Cortex of kidney (tissue), 1 donor: ENCODE data around the gene DNAL4.
"Not testable (repeated sequence)": the region's sequence is repeated elsewhere in the genome, so short reads cannot be mapped to it uniquely, and the experiment has no call there.

Experiments used
- DNase-seq: peaks from one replicate; lab custom pipeline; 2025; lab: John Stamatoyannopoulos, UW

Gene DNAL4

DNA sequence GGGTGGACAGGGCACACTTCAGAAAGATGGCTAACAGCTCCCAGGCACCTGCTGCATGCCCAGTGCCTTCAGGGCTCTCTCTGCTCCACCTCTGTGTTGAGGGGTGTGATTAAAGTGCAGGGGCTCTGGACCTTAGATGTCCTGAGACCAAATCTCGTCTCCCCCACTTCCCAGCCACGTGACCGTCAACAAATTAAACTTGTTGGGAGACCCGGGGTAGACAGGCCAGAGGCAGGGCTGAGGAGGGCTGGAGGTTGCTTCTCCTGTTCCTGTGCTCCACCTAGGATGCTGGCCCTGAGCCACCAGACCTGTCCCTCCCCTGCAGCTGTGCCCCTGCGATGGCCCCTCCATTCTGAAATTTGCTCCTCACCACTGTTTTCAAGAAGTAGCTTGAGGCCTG, 32.9 kb upstream of the DNAL4 start:
- no peak for DNase-seq

DNA sequence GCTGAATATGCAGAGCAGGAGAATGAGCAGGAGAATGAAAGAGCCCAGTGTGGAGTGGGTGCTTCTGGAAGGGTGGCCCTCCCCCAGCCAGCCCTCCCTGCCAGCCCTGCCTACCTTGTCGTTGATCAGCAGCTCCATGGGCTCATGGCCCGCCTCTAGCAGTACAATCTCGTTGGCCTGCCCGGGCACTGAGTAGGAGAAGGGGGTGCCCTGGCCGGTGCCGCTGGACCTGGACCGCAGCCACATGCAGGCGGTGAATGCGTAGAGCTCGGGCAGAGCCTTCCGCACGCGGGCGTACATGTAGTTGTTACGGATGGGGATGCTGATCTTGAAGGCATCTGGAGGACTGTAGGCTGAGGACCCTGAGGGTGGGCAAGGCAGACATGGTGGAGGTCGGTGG, 32.4 kb upstream of the DNAL4 start:
- no peak for DNase-seq

DNA sequence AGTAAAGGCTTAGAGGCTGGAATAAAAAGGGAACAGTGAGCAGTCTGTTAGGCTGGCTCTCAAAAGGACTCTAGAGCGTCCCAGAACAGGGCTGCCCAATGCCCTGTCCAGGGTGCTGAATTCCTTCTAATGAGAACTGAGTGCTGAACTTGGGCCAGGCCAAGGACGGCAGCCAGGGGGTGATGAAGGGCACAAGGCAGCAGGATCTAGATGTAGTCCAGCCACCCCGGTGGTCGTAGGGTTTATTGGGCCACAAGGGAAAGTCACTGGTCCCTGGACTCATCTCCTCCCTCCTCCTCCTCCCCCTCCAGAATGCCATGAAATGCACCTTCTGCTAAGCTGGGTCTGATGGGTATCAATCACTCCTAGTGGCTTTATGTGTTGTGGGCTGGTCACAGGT, 30.6 kb upstream of the DNAL4 start:
- DNase-seq: no peak

DNA sequence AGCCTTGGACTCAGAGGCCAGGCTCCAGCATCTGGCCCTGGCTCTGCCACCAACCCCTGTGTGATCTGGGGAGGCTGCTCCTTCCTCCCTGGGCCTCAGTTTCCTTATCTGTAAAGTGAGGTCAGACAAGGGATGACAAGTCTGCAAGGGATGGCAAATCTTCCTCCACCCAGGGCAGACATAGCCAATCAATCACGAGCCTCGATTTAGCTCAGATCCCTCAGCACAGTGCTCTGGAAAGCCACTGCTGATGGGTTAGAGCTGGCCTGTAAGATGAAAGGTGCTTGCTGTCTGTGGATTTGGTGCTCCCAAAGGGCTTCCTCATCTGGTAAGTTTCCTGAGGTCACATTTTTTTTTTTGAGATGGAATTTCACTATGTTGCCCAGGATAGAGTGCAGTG, 29.7 kb upstream of the DNAL4 start:
- no peak for DNase-seq

DNA sequence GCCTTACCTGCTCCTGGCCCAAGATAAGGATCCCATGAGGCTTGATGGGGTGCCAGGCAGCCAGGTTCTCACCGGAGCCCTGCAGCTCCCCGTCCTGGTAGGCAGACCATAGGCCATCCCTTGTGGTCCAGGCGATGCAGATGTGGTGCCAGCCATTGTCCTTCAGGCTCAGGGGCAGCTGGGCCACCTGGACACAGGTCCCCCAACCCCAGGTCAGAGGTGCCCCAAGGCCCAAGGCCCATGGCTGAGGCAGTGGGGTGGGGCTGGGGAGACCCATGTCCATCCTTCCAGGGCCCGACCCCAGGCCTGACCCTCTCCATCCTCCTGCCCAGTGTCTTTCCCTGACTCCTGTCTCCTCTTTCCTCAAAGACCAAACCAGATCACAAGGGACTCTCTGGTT, 29.1 kb upstream of the DNAL4 start:
- no peak for DNase-seq

DNA sequence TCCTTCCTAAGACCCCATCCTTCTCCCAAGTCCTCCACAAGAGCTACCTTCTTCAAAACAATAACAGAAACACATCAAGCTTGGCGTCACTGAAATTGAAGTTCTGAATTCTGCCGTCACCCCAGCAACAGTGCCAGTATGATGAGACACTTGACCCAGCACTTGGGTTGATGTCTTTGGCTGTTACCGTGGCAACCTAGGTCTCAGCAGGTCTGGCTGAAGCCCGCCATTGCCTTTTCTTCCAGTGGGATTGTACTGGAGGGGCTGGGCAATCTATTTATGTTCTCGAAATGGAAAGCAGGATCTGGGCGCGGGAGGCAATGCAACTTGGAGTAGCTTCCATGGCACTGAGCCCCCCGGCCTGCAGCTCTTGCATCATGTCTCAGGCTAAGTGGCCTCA, 26.1 kb upstream of the DNAL4 start:
- no peak for DNase-seq

DNA sequence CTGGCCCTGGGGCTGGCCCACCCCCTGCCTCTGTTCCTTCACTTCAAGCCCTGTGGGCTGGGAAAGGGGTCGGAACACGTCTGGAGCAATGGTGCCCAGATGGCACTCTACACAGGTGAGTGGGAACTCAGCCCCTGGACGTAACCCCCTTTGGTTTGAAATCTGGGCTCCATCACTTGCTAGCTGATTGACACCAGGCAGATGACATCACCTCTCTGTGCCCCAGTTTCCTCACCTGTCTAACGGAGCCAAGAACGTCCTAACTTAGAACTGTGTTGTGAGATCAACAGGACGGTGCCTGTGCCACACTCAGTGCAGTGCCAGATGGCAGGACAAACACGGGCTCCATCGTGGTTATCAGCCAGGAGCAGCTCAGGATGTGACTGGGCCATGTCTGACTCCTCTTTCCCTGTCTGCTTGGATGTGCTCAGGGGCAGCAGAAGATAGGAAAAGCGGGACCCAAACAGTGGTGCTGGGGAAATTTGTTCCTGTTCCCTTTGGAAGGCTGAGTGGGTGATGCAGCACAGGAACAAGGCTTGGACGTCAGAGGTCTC, 25.5 kb upstream of the DNAL4 start:
- no peak for DNase-seq

DNA sequence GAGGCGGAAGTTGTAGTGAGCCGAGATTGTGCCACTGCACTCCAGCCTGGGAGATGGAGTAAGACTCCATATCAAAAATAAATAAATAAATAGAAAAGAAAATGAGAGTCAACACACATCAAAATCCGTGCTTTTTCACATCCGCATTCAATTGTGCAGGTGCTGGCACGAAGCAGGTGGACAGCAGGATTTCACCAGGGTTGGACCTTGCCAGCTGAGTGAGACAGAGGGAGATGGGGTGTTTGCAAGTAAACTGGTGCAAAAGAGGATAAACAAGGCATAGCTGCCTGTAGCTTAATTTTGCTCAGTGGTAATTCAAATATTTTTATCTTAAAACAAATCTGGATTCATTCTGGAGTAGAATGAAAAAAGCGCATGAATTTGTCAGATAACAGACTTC, 23.3 kb upstream of the DNAL4 start:
- DNase-seq: no peak

DNA sequence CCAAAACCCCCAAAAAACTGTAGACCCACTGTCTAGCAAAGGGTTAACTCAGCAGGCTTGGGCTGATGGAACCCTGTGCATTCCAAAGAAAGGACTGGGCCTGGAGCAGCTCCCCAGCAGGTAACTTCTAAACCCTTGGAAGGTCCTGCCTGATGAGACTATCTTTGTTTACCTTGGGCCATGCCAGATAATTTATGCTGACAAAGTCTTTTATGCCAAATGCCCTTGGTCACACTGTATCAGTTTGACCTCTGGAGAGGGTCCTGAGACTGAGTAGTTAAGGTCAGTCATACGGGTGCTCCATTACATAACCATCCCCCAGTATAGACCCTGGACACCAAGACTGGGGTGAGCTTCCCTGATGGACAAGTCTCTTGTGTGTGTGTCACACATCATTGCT, 21.9 kb upstream of the DNAL4 start:
- DNase-seq: no peak

DNA sequence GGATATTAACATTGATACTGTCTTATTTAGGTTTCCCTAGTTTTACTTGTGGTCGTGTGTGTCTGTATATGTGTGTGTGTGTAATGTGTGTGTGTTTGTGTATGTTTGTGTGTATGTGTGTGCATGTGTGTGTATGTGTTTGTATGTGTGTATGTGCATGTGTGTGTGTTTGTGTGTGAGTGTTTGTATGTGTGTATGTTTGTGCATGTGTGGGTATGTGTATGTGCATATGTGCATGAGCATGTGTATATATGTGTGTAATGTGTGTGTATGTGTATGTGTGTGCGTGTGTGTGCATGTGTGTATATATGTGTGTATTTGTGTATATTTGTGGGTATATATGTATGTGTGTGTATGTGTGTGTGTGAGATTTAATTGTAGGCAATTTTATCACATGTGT, 17.3 kb upstream of the DNAL4 start:
- DNase-seq: no peak

DNA sequence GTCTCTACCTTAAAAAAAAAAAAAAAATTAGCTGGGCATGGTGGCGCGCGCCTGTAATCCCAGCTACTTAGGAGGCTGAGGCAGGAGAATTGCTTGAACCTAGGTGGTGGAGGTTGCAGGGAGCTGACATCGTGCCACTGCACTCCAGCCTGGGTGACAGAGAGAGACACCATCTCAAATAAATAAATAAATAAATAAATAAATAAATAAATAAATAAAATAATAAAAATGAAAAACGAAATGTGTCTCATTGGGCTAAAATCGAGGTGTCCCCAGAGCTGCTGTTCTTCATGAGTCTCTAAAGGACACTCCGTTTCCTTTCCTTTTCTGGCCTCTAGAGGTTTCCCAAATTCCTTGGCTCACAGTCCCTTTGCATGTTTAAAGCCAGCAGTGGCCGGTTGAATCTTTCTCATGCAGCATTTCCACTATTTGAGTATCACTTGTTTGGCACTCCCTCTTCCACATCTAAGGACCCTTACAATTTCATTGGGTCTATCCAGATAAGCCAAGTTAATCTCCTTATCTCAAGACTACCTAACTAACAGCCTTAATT, 11.2 kb upstream of the DNAL4 start:
- DNase-seq: not testable (repeated sequence)

DNA sequence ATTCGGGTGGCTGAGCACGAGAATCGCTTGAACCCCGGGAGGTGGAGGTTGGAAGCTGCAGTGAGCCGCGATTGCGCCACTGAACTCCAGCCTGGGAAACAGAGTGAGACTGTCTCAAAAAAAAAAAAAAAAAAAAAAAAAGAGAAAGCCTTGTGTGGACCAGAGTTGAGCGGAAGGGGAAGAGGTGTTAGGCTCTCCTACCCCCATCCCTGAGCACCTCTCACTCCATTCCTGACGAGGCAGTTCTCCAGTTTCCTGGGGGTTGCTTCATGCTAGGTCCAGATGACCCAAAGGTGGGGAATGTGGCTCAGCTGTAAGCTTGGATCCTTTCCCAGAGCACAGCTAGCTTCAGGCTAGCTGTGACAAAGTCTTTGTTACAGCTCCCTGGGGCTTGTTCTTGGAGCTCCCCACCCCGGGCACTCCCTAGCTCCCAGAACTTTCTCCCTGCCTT, 8.8 kb upstream of the DNAL4 start:
- DNase-seq: no peak

DNA sequence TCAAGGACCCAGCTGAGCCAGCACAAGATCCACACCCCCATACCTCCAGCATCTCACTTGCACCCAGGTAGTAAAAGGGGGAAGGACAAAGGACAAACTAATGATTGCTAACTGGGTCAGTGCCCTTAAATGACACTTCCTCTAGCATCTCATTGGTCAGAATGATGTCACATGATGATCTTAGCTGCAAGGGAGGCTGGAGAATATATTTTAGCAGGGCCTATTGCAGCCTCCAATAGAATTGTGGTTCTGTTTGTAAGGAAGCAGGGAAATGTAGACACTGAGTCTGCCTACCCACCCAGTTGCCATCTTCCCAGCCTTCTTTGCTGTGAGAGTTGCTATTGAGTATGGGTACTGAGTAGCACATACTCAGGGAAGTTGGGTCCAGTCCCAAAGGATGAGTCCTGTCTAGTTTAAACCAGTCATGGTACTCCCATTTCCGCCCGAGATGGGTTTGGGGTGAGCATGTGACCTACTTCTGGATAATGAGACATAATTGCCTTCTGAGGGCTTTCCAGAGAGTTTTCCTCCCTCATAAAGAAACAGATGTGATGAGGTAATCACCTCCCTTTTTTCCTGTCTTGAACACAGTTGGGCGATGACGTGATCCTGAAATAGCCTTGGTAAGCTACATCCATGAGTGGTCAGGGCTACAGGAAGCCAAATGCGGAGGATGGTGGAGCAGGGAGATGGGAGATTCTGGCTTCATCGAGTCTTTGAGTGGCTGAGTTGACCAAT, 5.5 kb upstream of the DNAL4 start:
- no peak for DNase-seq

DNA sequence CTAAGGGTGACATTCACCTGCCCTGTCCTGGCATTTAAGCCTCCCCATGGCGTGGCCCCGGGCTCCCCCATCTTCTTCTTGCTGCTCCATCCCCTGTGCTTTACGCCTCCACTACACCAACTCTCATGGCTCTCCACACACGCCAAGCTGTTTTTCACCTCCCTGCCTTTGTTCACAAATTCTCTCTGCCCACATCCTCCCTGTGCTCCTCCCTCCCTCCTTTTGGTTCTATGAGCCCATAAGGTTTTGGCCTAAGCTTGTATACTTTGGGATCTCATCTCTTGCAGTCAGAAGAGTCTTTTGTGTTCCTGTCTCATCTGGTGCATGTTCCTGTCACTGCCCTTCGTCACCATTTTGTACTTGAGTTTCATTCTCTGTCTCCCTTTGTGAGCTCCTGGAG, 4.6 kb upstream of the DNAL4 start:
- no peak for DNase-seq

DNA sequence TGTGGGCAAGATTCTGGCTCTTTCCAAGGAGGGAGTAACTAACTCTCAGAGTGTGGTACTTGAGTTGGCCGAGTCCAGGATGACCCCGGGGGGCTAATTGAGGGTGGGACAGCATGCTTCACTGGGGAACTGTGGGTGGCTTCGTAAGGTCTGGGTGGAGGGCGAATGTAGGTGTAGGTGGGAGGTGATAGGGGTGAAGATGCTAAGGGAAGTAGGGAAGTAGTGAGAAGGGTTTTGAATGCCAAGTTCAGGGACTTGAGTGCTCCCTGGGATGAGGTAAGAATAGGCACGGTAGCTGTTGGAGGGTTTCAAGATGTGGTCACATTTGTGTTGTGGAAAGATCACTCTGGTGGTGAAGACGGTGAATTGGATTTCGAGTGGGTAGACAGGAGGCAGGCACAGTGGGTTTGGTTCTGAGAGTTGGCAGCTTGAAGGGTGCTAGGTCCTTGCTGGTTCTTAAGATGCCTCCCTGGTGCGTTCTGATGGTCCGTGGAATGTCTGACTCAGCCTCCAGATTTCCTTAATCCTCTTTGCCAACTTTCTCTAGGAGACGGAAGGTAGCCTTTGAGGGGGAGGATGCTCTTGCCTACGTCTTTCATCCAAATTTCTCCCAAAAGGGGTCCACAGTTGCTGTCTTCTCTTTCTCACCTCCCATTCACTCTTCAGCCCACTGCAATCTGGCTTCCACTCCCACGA, 2.5 kb upstream of the DNAL4 start:
- no peak for DNase-seq

DNA sequence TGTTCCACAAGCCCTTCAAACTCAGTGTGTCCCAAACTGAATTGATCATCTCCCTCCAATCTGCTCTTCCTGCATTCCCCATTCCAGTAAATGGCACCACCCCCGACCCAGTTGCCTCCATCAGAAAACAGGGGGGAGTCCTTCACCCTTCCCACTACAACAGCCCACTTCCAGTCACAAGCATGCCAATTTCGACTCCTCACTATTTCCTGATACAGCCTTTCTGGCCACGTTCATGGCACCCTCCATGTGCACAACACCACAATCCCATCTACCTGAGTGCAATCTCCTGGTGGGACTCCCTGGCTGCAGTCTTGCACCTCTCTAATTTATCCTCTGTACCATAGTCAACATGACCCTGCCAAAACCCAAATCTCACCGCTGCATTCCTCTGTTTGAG, 1.6 kb upstream of the DNAL4 start:
- no peak for DNase-seq

DNA sequence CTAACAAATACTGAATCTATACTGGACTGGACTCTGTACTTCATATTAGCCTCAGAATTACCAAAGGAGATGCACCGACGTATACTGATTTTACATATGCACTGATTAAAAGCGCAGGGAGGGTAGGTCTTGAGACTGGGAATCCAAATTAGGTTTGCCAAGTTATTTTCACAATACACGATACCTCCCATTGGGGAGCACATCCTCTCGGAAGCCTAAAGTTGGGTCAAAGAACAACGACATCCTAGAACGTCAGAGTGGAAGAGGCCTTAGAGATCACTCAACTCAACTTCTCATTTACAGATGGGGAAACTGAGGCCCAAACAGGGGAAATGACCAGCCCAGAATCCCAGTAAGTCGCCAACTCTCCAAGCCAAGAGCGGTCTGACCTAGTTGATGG, 626 bp downstream of the DNAL4 start:
- DNase-seq: no peak

DNA sequence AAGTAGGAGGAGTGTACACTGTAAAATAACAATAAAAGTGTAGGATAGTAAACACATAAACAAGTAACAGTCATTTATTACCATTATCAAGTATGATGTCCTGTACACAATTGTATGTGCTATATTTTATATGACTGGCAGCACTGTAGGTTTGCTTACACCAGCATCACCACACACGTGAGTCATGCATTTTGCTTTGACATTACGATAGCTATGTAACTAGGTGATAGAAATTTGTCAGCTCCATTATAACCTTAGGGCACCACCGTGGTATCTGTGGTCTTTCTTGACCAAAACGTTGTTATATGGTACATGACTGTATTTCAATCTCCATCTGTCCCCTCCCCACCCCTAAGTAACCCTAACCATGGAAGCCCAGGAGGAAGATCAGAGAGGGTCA, 1.1 kb downstream of the DNAL4 start:
- no peak for DNase-seq

DNA sequence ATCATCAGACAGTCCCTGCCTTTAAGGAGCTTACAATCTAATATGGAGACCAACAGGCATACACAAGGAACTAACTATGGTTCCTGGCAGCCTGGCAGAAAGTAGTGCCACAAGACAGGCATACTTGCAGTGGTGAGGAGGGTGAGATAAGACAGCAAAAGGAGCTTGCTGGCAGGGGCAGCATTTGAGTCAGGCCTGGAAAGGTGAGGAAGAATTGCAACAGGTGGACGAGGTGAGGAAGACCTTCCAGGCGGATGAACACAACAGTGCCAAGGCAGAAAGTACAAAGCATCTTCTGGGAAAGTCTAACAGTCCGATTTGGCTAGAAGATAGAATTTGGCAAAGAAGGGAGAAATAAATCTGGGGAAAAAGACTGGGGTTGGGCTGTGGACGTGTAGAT, 4.3 kb downstream of the DNAL4 start:
- DNase-seq: no peak

DNA sequence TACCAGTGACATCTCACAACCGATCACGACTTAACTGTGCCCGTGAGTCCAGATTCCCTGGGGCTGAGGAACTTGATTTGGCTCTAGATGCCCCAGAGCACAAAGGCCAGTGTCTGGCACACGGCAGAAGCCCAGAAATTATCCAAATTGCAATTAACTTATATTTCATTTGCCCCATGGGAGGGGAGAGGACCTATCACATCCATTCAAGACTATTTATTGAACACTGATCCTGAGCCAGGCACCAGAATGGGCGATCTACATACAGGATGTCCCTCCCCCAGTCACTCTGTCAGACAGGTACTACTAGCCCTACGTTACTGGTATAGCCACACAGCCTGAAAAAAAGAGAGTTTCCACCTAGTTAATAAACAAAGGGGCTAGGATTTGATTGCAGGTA, 5.1 kb downstream of the DNAL4 start:
- DNase-seq: no peak

DNA sequence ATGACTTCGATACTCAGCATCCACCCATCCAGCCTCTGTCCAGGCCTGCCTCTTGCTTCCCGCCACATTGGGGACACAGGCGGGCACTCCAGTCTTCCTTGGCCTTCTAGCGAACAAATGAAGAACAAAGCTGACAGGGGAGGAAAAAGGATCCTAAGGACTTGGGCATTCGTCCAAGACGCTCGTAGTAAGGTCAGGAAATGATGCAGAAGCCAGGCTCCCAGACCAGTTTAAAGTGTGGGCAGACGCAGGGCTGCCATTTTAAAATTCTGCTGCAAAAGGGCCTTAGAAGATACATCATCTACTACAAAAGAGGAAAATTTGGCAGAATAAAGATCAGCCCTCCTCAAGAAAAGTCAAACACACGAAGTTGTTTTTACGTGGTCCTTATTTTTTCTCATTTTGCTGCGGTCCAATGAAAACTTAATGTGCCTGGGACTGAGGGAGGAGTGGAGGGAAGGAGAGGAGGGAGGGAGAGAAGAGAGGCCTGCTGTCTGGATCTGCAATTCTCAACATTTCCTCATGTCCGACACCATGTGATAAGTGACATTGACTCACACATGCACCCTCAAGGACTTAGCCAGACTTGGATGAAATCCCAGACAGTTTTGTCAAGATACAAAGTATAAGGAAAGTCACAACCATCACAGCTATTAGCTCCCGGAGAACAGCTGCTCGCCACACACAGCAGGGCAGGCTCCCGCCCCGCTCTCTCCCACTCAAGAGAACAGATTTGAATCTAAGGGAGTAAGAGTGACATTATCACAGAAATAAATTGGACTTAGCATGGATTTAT, 5.7 kb downstream of the DNAL4 start:
- no peak for DNase-seq

DNA sequence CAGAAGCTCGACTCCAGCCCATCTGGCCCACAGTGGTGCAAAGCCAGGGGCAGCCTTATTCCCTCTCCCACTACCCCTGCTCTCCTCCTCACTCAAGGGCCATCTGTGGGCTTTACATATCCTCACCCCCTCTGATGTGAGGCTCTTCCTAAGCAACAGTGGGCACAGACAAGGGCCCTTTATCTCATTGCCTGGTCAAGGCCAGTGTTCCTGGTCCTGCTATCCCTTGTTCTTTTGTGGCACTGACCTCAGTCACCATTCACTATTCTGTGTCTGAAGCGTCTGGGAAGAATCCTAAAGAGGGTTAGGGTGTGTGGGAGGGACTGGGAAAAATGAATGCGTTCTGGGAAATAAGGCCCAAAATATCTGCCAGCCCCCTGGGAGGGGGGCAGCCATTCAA, 7.3 kb downstream of the DNAL4 start:
- DNase-seq: no peak

DNA sequence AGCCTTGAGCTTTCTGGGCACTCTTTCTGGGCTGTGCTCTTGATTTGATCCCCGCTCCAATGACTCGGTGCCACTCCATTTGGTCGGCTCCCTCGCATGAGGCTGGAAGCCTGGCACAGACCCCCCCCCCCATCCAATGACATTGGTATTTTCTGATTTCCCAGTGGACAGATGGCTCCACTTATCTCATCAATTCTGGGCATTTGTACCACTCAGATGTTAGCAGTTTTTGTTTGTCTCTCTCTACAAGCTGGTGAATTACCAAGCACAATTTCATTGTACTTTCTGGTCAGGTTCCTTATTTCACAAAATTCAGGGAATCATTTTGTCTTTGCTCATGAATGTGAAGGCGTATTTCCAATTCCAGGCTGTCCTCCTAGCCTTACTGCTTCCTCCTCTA, 9.1 kb downstream of the DNAL4 start:
- DNase-seq: no peak
